Ishikawa (cell line): Measurements from ENCODE around the gene CACNG4.
A peak's percentile ranks its signal among the peaks of the same experiment; 100 is the strongest.

Experiments used
- CEBPB ChIP-seq: IDR thresholded peaks from 2 replicates; pipeline ENCODE4 v1.6.1; 2012
- CREB1 ChIP-seq: IDR thresholded peaks from 2 replicates; pipeline ENCODE4 v1.6.1; 2012; ENCODE audit warnings: low read depth
- EGR1 ChIP-seq: IDR thresholded peaks from 2 replicates; pipeline ENCODE4 v1.6.1; 2012
- EP300 ChIP-seq: IDR thresholded peaks from 2 replicates; pipeline ENCODE4 v1.6.1; 2012; ENCODE audit warnings: borderline replicate concordance
- FOXM1 ChIP-seq: IDR thresholded peaks from 2 replicates; pipeline ENCODE4 v1.6.1; 2012; ENCODE audit warnings: low read depth, borderline replicate concordance
- NFIC ChIP-seq: IDR thresholded peaks from 2 replicates; pipeline ENCODE4 v1.6.1; 2012
- RAD21 ChIP-seq: IDR thresholded peaks from 2 replicates; pipeline ENCODE4 v1.6.1; 2012; ENCODE audit warnings: low read depth
- TAF1 ChIP-seq: IDR thresholded peaks from 2 replicates; pipeline ENCODE4 v1.6.1; 2012; ENCODE audit warnings: low read depth, mild to moderate bottlenecking
- TCF12 ChIP-seq: IDR thresholded peaks from 2 replicates; pipeline ENCODE4 v1.6.1; 2012; ENCODE audit warnings: low read depth
- TEAD4 ChIP-seq: IDR thresholded peaks from 2 replicates; pipeline ENCODE4 v1.6.1; 2012
- YY1 ChIP-seq: IDR thresholded peaks from 2 replicates; pipeline ENCODE4 v1.6.1; 2012; ENCODE audit warnings: low read depth
- ZBTB7A ChIP-seq: IDR thresholded peaks from 2 replicates; pipeline ENCODE4 v1.6.1; 2012; ENCODE audit warnings: low read depth
- TF ChIP-seq, protein P1 (sequence below): IDR thresholded peaks from 2 replicates; pipeline ENCODE4 v1.6.1; 2012; ENCODE audit warnings: low read depth, mild to moderate bottlenecking
- TF ChIP-seq, protein P2 (sequence below): IDR thresholded peaks from 2 replicates; pipeline ENCODE4 v1.6.1; 2012
- TF ChIP-seq, protein P3 (sequence below): IDR thresholded peaks from 2 replicates; pipeline ENCODE4 v1.6.1; 2012

The CACNG4 gene

DNA sequence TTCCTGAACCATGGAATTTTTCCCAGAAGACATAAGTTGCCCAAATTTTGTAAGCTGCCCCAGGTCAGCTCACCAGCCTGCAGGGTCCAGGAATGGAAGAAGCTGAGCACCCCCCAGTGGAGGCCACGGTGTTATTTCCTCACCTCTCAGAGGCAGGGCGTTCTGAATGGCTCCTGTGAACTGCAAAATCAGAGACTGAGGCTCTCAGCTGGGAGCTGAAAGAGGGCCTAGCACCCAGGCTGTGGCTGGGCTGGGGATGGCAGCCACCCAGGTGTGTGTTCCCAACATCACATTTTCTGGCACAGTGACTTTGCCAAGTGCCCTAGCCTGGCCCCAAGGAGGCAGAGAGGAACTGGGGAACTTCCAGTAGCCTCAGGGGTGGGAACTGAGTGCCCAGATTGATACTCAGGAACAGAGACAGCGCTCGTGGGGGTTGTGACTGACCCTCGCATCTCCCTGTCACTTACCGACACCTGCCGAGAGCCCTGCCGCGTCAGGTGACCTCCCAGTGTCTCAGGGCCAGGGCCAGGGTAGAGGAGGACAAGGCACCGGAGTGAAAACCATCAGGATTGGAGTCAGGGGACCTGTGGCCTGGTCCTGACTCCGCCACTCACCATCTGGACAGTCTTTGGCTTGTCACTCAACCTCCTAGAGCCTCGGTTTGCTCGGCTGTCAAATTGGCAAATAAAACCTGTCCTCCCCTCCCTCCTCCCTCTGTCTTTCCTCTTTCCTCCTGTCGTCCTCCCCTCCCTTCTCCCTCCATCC, 11.3 kb downstream of the CACNG4 start:
- peak; percentile 77 for TF ChIP-seq RAD21
- no peak for TF ChIP-seq NFIC

DNA sequence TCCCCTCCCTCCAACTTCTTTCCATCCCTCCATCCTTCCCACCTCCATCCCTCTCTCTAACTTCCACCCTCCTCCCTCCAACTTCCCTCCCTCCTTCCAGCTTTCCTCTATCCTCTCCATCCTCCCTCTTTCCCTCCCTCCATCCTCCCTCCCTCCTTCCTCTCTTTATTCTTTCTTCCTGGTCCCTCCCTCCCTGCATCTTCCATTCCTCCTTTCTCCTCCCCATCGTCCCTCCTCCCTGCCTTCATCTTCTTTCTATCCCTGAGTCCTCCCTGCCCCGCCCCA, 11.8 kb downstream of the CACNG4 start:
- TF ChIP-seq EGR1 (no peak), ZBTB7A (no peak), CREB1 (no peak), TCF12 (no peak), RAD21 (no peak)
- TF ChIP-seq, protein P1, sequence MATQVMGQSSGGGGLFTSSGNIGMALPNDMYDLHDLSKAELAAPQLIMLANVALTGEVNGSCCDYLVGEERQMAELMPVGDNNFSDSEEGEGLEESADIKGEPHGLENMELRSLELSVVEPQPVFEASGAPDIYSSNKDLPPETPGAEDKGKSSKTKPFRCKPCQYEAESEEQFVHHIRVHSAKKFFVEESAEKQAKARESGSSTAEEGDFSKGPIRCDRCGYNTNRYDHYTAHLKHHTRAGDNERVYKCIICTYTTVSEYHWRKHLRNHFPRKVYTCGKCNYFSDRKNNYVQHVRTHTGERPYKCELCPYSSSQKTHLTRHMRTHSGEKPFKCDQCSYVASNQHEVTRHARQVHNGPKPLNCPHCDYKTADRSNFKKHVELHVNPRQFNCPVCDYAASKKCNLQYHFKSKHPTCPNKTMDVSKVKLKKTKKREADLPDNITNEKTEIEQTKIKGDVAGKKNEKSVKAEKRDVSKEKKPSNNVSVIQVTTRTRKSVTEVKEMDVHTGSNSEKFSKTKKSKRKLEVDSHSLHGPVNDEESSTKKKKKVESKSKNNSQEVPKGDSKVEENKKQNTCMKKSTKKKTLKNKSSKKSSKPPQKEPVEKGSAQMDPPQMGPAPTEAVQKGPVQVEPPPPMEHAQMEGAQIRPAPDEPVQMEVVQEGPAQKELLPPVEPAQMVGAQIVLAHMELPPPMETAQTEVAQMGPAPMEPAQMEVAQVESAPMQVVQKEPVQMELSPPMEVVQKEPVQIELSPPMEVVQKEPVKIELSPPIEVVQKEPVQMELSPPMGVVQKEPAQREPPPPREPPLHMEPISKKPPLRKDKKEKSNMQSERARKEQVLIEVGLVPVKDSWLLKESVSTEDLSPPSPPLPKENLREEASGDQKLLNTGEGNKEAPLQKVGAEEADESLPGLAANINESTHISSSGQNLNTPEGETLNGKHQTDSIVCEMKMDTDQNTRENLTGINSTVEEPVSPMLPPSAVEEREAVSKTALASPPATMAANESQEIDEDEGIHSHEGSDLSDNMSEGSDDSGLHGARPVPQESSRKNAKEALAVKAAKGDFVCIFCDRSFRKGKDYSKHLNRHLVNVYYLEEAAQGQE: no peak

DNA sequence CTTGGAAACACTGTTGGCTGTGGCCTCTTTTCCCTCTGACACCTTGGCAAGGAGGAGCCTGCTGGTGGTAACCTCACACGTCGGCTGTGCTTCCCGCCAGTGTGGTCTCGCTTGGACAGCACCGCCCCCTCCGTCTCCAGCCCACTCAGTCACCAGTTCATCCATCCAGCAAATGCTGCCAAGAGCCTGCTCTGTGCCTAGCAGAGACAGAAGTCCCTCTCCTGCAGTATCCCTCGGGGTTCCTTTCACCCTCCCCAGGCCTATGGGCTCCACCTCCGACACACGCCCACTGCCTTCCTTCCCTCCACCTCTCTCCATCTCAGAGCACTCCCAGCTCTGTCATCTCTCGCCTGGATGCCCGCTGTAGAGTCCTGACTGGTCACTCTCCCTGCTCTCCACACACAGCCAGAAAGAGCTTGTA, 12.3 kb downstream of the CACNG4 start:
- TF ChIP-seq CEBPB (no peak), FOXM1 (no peak), TEAD4 (no peak), TAF1 (no peak), TCF12 (no peak), EP300 (no peak), EGR1 (no peak), NFIC (no peak), CREB1 (no peak), ZBTB7A (no peak)
- TF ChIP-seq, protein P1: no peak
- TF ChIP-seq, protein P2, sequence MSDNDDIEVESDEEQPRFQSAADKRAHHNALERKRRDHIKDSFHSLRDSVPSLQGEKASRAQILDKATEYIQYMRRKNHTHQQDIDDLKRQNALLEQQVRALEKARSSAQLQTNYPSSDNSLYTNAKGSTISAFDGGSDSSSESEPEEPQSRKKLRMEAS: no peak

DNA sequence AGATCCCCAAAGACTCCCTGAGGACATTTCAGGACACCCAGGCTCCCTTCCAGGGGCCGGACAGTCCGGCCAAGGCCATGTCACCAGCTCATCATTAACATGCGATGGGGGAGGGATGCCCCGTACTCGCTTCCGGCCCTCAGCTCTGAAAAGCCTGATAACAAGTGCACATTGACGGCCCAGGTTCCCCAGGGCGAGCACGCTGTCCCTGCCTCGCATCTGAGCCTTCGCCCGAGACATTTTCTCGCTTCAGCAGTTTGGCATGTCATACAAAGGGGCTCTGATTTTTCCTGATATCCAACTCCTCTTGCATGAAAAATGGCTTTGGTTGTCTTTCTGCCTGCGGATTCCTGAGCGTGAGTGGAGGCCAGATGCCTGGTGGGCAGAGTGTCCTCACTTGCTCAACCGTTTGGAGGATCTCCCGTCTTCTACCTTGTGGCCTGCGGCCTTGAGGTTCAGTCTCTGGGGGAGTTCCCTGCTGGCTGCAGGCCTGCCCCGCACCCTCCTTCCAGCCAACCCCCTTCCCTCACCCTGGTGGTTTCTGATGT, 14.1 kb downstream of the CACNG4 start:
- TF ChIP-seq TEAD4 (no peak), TAF1 (no peak), FOXM1 (no peak), CEBPB (no peak)
- TF ChIP-seq, protein P2: no peak

DNA sequence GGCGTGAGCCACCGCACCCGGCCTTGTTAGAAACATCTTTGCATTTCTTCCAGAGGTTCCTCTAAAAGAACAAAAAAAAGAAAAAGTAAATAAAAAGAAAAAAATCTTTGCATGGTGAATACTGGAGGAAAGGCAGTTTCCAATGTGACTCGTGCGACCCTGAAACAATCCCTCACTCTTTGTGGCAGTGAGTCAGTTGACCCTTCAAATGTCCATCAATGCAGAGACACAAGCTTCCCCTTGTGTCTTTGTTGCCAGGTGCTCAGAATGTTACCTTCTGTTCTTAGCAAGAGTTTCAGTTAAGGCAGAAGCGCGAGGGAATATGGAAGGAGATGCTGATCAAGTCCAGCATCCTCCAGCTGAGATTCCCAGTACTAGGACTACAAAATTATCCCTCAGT, 16.4 kb downstream of the CACNG4 start:
- TF ChIP-seq RAD21: no peak
- no peak for TF ChIP-seq NFIC
- TF ChIP-seq, protein P1: no peak
- no peak for TF ChIP-seq EP300
- TF ChIP-seq, protein P3, sequence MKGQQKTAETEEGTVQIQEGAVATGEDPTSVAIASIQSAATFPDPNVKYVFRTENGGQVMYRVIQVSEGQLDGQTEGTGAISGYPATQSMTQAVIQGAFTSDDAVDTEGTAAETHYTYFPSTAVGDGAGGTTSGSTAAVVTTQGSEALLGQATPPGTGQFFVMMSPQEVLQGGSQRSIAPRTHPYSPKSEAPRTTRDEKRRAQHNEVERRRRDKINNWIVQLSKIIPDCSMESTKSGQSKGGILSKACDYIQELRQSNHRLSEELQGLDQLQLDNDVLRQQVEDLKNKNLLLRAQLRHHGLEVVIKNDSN: no peak
- no peak for TF ChIP-seq EGR1
- TF ChIP-seq CEBPB: no peak
- TF ChIP-seq CREB1: no peak
- no peak for TF ChIP-seq TCF12
- no peak for TF ChIP-seq TAF1
- no peak for TF ChIP-seq TEAD4
- TF ChIP-seq FOXM1: no peak
- TF ChIP-seq, protein P2: no peak
- no peak for TF ChIP-seq YY1
- TF ChIP-seq ZBTB7A: no peak
